Myocyte (in vitro differentiated cells): ENCODE measurements around the gene C14orf180. TPM values are rescaled to one million over a fixed set of nuclear protein-coding genes. Genes with fewer than 3 reads are reported as not detected.

Experiments used
- DNase-seq: peaks from one replicate; pipeline ENCODE4 v3.0.0-alpha.2; 2012; ENCODE audit warnings: low read depth
- total RNA-seq: library from RNA; depleted of rRNA; stranded (reverse); fragments of >200 nt; gene quantifications from 2 replicates; pipeline ENCODE4 v1.2.3, GENCODE V29; 2014

Gene C14orf180
- total RNA-seq, 1 donor from 2014 or later: 0.67 TPM

- no peak for DNase-seq
Measured at GRCh38 chr14:104592292-104592672, 12.7 kb downstream of the C14orf180 start.

DNA sequence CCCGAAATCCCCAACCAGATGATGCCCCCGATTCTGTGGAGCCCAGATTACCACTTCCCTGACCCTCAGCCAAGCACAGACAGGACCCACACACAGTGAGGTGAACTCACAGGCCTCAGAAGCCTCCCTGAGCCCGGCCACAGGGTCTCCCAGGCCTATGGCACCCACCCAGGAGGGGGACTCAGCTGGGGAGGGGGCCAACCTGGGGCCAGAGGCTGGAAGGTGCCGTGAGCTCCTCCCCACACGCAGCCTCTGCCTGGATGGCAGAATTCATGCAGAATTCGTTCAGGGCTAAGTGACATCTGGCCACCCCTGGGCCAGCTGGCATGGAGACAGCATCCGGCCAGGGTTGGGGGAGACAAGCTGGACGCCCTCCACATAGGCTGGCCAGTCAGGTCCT, 13.2 kb downstream of the C14orf180 start:
- DNase-seq: no peak

GRCh38 chr14:104593241-104593701, 13.7 kb downstream of the C14orf180 start:
- no peak for DNase-seq

DNA sequence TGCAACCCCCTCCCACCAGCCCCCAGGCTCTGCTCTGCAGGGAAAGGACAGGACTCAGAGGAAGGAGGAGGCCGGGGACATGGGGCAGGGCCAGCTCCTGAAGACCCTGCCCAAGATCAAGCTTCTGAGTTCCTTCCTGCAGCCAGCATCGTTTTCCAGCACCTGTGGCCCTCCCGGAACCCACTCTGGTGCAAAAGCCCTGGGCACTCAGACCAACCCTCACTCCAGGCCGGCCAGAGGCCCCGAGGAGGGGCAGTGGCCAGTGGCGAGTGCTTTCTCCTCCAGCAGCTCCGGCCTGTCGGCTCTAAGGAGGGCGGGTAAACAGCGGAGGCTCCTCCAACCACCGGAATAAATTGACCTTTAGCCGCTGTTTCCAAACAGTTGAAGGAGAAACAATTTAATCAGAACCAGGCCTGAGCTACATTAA, 14.2 kb downstream of the C14orf180 start:
- DNase-seq: no peak

DNA sequence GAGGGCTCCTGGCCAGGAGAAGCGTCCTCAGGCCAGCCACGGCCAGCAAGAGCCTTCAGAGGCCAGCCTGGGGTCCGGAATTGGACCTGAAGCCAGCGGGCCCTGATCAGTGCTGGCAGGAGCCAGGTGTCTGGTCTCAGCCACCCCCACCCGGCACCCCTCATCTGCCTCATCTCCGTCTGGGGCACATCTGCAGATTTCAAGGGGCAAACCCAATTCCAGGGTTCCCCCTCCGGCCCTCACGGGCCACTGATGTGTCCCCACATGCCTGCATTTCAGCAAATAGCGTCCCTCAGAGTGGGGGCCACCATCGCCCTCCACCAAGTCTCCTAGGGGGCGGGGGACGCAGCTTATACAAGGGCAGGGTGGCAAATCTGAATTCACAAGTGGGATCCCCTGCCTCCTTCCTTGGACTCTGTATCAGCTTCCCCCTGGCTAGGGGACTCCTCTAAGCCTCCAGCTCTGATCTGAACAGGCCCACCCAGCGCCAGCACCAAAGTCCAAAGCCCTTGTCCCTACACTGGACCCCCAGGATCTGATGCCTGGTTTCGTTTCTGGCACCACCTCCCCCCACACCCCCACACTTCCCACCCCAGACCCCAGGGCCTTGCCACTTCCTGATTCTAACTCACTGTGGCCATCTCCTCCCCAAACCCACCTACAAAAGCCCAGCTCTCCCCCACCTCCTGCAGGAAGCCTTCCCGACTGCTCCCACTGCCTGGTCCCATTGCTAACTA, 14.9 kb downstream of the C14orf180 start:
- DNase-seq: no peak

- no peak for DNase-seq
Measured at GRCh38 chr14:104595116-104595675, 15.6 kb downstream of the C14orf180 start.

DNA sequence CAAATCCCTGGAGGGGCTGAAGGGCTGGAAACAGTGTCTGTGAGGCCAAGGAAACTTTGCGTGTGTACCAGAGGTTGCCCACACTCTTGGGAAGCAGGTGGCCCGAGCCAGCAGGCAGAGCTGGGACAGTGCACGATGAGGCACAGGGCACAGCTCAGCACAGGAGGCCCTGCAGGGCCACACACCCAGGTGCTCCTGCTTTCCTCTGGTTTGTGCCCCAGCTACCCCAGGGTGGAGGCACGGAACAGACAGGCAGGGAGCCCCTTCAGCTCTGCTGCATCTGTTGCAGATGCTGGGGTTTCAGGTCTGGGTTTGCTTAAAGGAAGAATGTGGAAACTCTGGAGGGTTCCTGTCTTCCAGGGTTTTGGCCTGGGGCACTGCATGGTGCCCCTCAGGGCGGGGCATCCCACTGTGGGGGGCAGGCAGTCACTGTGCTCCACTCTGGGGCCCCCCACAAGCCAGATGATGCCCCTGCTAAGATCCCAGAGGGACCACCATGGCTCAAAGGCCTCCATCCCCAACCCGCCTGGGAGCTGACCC, 16.4 kb downstream of the C14orf180 start:
- DNase-seq: no peak

GRCh38 chr14:104596451-104596918, 16.9 kb downstream of the C14orf180 start:
- DNase-seq: no peak

- no peak for DNase-seq
Measured at GRCh38 chr14:104596927-104597351, 17.4 kb downstream of the C14orf180 start.

- no peak for DNase-seq
Measured at GRCh38 chr14:104597576-104597975, 18.0 kb downstream of the C14orf180 start.

- DNase-seq: peak; percentile 53
Measured at GRCh38 chr14:104598039-104598909, 18.7 kb downstream of the C14orf180 start.

DNA sequence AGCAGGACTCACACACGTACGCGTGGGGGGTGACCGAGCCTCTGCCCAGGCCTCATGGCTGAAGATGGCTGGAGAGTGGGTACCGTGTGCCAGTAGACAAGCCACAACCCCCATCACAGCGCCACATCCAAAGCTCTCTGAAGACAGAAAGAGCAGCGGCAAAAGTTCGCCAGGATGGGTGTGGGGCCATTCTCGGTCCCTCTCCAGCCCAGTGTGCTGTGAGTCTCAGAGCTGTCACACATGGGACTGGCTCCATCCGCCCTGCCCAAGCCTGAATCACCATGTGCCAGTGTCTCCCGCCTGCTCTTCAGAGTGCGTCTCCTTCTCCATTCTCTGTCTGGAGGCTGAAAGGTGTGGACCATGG, 19.3 kb downstream of the C14orf180 start:
- no peak for DNase-seq

- no peak for DNase-seq
Measured at GRCh38 chr14:104599446-104599845, 19.9 kb downstream of the C14orf180 start.

DNA sequence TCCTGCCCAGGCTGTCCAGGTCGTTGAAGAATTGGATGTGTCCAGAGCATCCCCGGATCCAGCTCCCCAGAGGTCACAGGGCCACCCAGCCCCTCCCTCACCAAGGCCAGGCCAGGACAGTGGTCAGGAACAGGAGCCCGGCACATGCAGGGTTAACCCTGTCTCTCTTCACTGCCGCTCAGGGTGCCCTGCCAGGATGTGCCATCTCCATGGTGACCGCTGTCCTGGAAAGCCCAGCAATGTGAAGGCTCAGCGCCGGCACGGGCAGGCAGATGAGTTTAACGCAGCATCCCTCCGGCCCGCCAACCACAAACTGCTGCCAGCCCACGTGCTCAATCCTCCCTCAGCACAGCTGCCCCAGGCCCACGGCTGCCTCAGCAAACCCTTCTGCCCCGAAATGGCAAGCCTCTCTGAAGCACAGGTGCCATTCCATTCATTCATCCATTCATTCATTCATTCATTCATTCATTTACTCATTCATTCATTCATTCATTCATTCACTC, 20.6 kb downstream of the C14orf180 start:
- DNase-seq: peak; percentile 72

DNA sequence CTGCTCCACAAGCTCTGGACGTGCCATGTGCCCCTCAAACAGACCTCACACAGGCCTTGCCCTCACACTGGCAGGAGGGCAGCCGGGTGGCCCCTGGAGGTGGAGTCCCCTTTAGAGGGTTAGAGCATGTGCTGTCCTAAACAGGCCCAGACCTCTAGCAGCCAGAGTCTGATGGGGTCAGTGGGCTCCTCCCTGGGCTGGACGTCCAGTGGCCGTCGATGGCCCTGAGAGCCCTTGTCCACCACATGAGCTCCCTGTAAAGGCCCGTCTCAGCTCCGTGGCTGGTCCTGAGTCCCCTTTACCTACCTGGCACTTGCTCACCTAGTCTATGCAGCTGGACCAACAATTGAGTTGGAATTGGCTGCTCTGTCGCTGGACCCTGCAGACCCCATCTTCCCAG, 21.2 kb downstream of the C14orf180 start:
- DNase-seq: no peak

GRCh38 chr14:104601786-104602185, 22.2 kb downstream of the C14orf180 start:
- peak; percentile 18 for DNase-seq

- no peak for DNase-seq
Measured at GRCh38 chr14:104602315-104602932, 22.9 kb downstream of the C14orf180 start.

GRCh38 chr14:104602933-104603325, 23.4 kb downstream of the C14orf180 start:
- DNase-seq: no peak

DNA sequence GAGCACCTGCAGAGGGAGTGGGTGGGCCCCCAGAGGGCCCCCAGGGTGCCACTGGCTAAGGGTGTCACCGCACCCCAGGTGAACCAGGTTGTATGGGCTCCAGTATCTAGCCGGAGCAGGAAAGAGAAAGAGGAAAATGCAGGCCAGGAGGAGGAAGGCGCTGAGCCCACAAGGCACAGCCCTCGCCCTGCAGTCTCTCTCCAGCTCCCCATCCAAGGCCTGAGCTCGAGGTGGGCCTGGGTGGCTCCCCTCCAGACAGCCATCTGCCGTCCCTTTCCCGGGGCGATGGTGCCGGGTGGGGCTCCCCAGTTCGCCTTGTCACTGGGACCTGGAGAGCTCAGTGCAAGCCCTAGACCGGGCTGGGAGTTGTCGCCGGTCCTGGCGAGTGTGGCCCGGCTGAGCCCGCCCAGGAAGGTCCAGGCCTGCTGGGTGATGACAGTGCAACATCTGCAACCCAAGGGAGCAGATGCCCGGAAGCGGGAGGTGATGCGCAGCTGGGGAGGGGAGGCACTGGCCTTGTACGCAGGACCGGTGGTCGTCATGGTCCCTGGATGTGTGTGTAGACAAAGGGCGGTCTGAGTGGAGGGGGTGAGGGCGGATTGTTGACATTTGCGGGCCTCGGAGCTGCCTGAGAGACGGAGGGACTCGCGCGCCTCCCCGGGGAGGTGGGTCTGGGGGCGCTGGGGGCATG, 24.3 kb downstream of the C14orf180 start:
- no peak for DNase-seq
